SU-DHL-6 (cell line): Measurements from ENCODE around the gene TRIM24.
"Not testable (repeated sequence)": the region's sequence is repeated elsewhere in the genome, so short reads cannot be mapped to it uniquely, and the experiment has no call there.

ENCODE experiments used
- H2AFZ ChIP-seq: fragments of 200-600 bp; sonication (generic); 2 replicates; pipeline ENCODE4 v1.6.1; 2014; ENCODE audit warnings: low read depth, mild to moderate bottlenecking, moderate library complexity, mixed read lengths, antibody characterized with exemption, low read length; ENCODE audit not compliant: severe bottlenecking
- H3F3A ChIP-seq: fragments of 200-600 bp; shearing (Covaris generic); 2 replicates; pipeline ENCODE4 v1.6.0; 2016; ENCODE audit warnings: antibody characterized with exemption, mild to moderate bottlenecking; ENCODE audit not compliant: insufficient read depth
- H3K27ac ChIP-seq: fragments of 200-600 bp; sonication (generic); 2 replicates; pipeline ENCODE4 v1.5.1; 2016; ENCODE audit warnings: low read depth, mild to moderate bottlenecking, low read length, moderate library complexity, mixed read lengths
- H3K27me3 ChIP-seq: fragments of 200-600 bp; sonication (generic), shearing (Covaris generic); 2 replicates; pipeline ENCODE4 v1.6.0; 2014; ENCODE audit warnings: mild to moderate bottlenecking, low read length
- H3K36me3 ChIP-seq: fragments of 200-600 bp; sonication (generic); 2 replicates; pipeline ENCODE4 v1.6.1; 2014; ENCODE audit warnings: mild to moderate bottlenecking, low read length, mixed read lengths
- H3K4me2 ChIP-seq: fragments of 300-600, 200-600 bp; shearing (Covaris generic), sonication (generic); 2 replicates; pipeline ENCODE4 v1.6.0; 2014; ENCODE audit warnings: low read length, low read depth, mild to moderate bottlenecking; ENCODE audit not compliant: poor library complexity, severe bottlenecking
- H3K4me3 ChIP-seq: fragments of 200-600 bp; sonication (generic); 2 replicates; pipeline ENCODE4 v1.5.1; 2014; ENCODE audit warnings: antibody characterized with exemption, low read length, mild to moderate bottlenecking, mixed read lengths; ENCODE audit not compliant: insufficient read depth, poor library complexity, severe bottlenecking
- H3K79me2 ChIP-seq: fragments of 200-600 bp; sonication (generic); 2 replicates; pipeline ENCODE4 v1.6.1; 2014; ENCODE audit warnings: mild to moderate bottlenecking, low read length, moderate library complexity; ENCODE audit not compliant: insufficient read depth
- H3K9ac ChIP-seq: fragments of 200-600 bp; sonication (generic); 2 replicates; pipeline ENCODE4 v1.7.0; 2014; ENCODE audit warnings: mild to moderate bottlenecking, low read length
- H3K9me2 ChIP-seq: fragments of 200-600 bp; sonication (generic); replicated peaks from 2 replicates; pipeline ENCODE4 v1.6.1; 2014; ENCODE audit warnings: low read length; ENCODE audit not compliant: insufficient read depth
- H3K9me3 ChIP-seq: fragments of 200-600 bp; sonication (generic); 2 replicates; pipeline ENCODE4 v1.6.1; 2014; ENCODE audit warnings: low read length, mixed read lengths; ENCODE audit not compliant: insufficient read depth
- H4K20me1 ChIP-seq: fragments of 200-600 bp; sonication (generic); 2 replicates; pipeline ENCODE4 v1.6.1; 2014; ENCODE audit warnings: low read depth, mild to moderate bottlenecking, antibody characterized with exemption, low read length, moderate library complexity, mixed read lengths
- CTCF ChIP-seq: fragments of 200-600 bp; sonication (generic); IDR thresholded peaks from one replicate; pipeline ENCODE4 v1.5.1; 2017; ENCODE audit warnings: antibody characterized with exemption, mild to moderate bottlenecking, low read length, moderate library complexity; ENCODE audit not compliant: insufficient read depth, poor library complexity, severe bottlenecking
- EZH2phosphoT487 ChIP-seq: fragments of 200-600 bp; sonication (generic), shearing (Covaris generic); conservative IDR thresholded peaks from 2 replicates; pipeline ENCODE4 v1.6.1; 2018; ENCODE audit warnings: mild to moderate bottlenecking, antibody characterized with exemption, low read length, moderate library complexity, mixed read lengths

TRIM24 gene

GRCh38 chr7:138525757-138526156 is 65.7 kb downstream of the TRIM24 start:
- Histone ChIP-seq H3K79me2 (no peaks in the 10 kb centered on the region), H3K27ac (no peak overlapping the region), H2AFZ (no peak overlapping the region), H3K36me3 (peaks cover 73% of the 10 kb centered on the region), H3K9me2 (no peaks in the 10 kb centered on the region), H4K20me1 (no peaks in the 10 kb centered on the region), H3K4me3 (no peak overlapping the region), H3F3A (0 out of 2 replicates have a peak, but pooled peaks cover 4% of the 10 kb centered on the region), H3K9me3 (peaks cover 15% of the 10 kb centered on the region), H3K4me2 (no peak overlapping the region), H3K9ac (no peak overlapping the region), H3K27me3 (no peaks in the 10 kb centered on the region)
- TF ChIP-seq EZH2phosphoT487 (no peak), CTCF (no peak)

- no peaks in the 10 kb centered on the region for H4K20me1 ChIP-seq
- 0 out of 2 replicates have a peak, but pooled peaks cover 4% of the 10 kb centered on the region for H3F3A ChIP-seq
- H3K27ac ChIP-seq = no peak overlapping the region
- H3K27me3 ChIP-seq = no peaks in the 10 kb centered on the region
- H3K79me2 ChIP-seq = no peaks in the 10 kb centered on the region
- H3K9me3 ChIP-seq = peaks cover 15% of the 10 kb centered on the region
- no peak overlapping the region for H2AFZ ChIP-seq
- no peak overlapping the region for H3K9ac ChIP-seq
- H3K9me2 ChIP-seq = no peaks in the 10 kb centered on the region
- TF ChIP-seq EZH2phosphoT487 = no peak
- no peak for TF ChIP-seq CTCF
- no peak overlapping the region for H3K4me3 ChIP-seq
- peaks cover 65% of the 10 kb centered on the region for H3K36me3 ChIP-seq
- H3K4me2 ChIP-seq = no peak overlapping the region
These were observed 67.7 kb downstream of the TRIM24 start for GRCh38 chr7:138527746-138528223.

GRCh38 chr7:138536833-138537232 is 76.8 kb downstream of the TRIM24 start:
- not testable (repeated sequence) for H3K27me3 ChIP-seq, H3K27ac ChIP-seq, H3K4me2 ChIP-seq, H3K79me2 ChIP-seq, H3K9me3 ChIP-seq, H4K20me1 ChIP-seq, H3K9ac ChIP-seq, H2AFZ ChIP-seq, H3K4me3 ChIP-seq, H3F3A ChIP-seq, H3K9me2 ChIP-seq
- peaks cover 24% of the 10 kb centered on the region for H3K36me3 ChIP-seq

GRCh38 chr7:138538518-138538917 is 78.5 kb downstream of the TRIM24 start:
- no peak overlapping the region for H2AFZ ChIP-seq
- no peak overlapping the region for H3K27ac ChIP-seq
- H3K9me3 ChIP-seq = no peaks in the 10 kb centered on the region
- H3K4me2 ChIP-seq = no peak overlapping the region
- H3F3A ChIP-seq = no peaks in the 10 kb centered on the region
- no peaks in the 10 kb centered on the region for H3K9me2 ChIP-seq
- H3K9ac ChIP-seq = no peak overlapping the region
- no peaks in the 10 kb centered on the region for H3K79me2 ChIP-seq
- no peaks in the 10 kb centered on the region for H4K20me1 ChIP-seq
- H3K36me3 ChIP-seq = peaks cover 33% of the 10 kb centered on the region
- no peaks in the 10 kb centered on the region for H3K27me3 ChIP-seq
- no peak overlapping the region for H3K4me3 ChIP-seq
- TF ChIP-seq EZH2phosphoT487 (no peak), CTCF (no peak)
